HCT116 (cell line): Measurements from ENCODE around the gene TNIK. TPM values are rescaled to one million over a fixed set of nuclear protein-coding genes. Genes with fewer than 3 reads are reported as not detected.

Experiments
- ATAC-seq: fragments of 200-7000 bp; cut with Tn5 transposase; 2 replicates; pipeline ENCODE4 v1.9.1; 2020; ENCODE audit warnings: mild to moderate bottlenecking, moderate library complexity
- BruUV-seq: library from RNA; stranded (reverse); fragments of 400-500 nt; replicated peaks from 2 replicates; lab custom pipeline; 2021; lab: Mats Ljungman, UMichigan
- CTCF ChIA-PET: fragments of 300-600 bp; sonication (Branson Sonifier 250); formaldehyde crosslinking; loops from one replicate; lab custom pipeline; 2021; ENCODE audit warnings: antibody characterized with exemption; lab: Charles Lee
- POLR2A ChIA-PET: fragments of 300-600, 350-600 bp; sonication (Branson Sonifier 250); formaldehyde crosslinking; loops from one replicate; lab custom pipeline; 2021; ENCODE audit warnings: antibody characterized with exemption; lab: Charles Lee
- RAD21 ChIA-PET, 2 experiments: fragments of 300-600 bp; sonication (Branson Sonifier 250); formaldehyde crosslinking; loops; one replicate each; lab custom pipeline; 2023; ENCODE audit warnings: low total read pairs in 2 of 2; ENCODE audit not compliant: uncharacterized antibody in 2 of 2, unreplicated experiment in 2 of 2, low non-redundant PET in 1 of 2; lab: Charles Lee
- DNase-seq: peaks from one replicate; pipeline ENCODE4 v3.0.0-alpha.2; 2010; ENCODE audit warnings: low read depth, low spot score
- H2AFZ ChIP-seq: fragments of 200-600 bp; shearing (Covaris generic), sonication (generic); 2 replicates; pipeline ENCODE4 v1.6.1; 2017; ENCODE audit warnings: low read depth, mixed run types, mixed read lengths, antibody characterized with exemption, low read length; ENCODE audit not compliant: poor library complexity, severe bottlenecking
- H3K27ac ChIP-seq: 2 replicates; pipeline ENCODE4 v1.5.1; 2012; ENCODE audit warnings: low read depth, low read length
- H3K27me3 ChIP-seq: fragments of 200-600 bp; sonication (generic); 2 replicates; pipeline ENCODE4 v1.6.1; 2016; ENCODE audit warnings: mixed run types, low read length, mixed read lengths; ENCODE audit not compliant: insufficient read depth
- H3K36me3 ChIP-seq, 2 experiments: fragments of 200-500 bp in 1 of 2; fragments of 200-600 bp in 1 of 2; sonication (Bioruptor generic) in 1 of 2; sonication (generic) in 1 of 2; 2 replicates each; pipeline versions ENCODE4 v1.5.1 to v1.6.1; 2014 to 2016; ENCODE audit warnings: low read length in 2 of 2, inconsistent platforms in 1 of 2, mixed read lengths in 1 of 2, mixed run types in 1 of 2; ENCODE audit not compliant: insufficient read depth in 2 of 2, control insufficient read depth in 1 of 2
- H3K4me1 ChIP-seq, 2 experiments: fragments of 200-600 bp in 1 of 2; sonication (generic) in 1 of 2; 2 replicates each; pipeline versions ENCODE4 v1.5.1 to v1.6.1; 2012 to 2017; ENCODE audit warnings: low read length in 2 of 2, inconsistent platforms in 1 of 2, mild to moderate bottlenecking in 1 of 2, mixed read lengths in 1 of 2, mixed run types in 1 of 2, moderate library complexity in 1 of 2; ENCODE audit not compliant: insufficient read depth in 2 of 2, control insufficient read depth in 1 of 2
- H3K4me2 ChIP-seq: fragments of 200-600 bp; sonication (generic); 2 replicates; pipeline ENCODE4 v1.6.1; 2017; ENCODE audit warnings: mixed run types, low read length, mixed read lengths
- H3K4me3 ChIP-seq, 2 experiments: fragments of 200-600 bp in 1 of 2; sonication (generic) in 1 of 2; replicated peaks in 1 of 2; 2 replicates each; pipeline ENCODE4 v1.5.1; 2011 to 2016; ENCODE audit warnings: low read length in 2 of 2, control low read depth in 1 of 2, low read depth in 1 of 2, mild to moderate bottlenecking in 1 of 2, mixed read lengths in 1 of 2, mixed run types in 1 of 2
- H3K79me2 ChIP-seq: fragments of 200-600 bp; sonication (generic); 2 replicates; pipeline ENCODE4 v1.6.1; 2017; ENCODE audit warnings: mild to moderate bottlenecking, mixed run types, low read length, moderate library complexity, mixed read lengths; ENCODE audit not compliant: insufficient read depth
- H3K9ac ChIP-seq: fragments of 200-600 bp; sonication (generic); 2 replicates; pipeline ENCODE4 v1.6.1; 2016; ENCODE audit warnings: low read length, mixed read lengths
- H3K9me2 ChIP-seq: fragments of 200-600 bp; sonication (generic), shearing (Covaris generic); 2 replicates; pipeline ENCODE4 v1.6.1; 2017; ENCODE audit warnings: mixed run types, mild to moderate bottlenecking, moderate library complexity; ENCODE audit not compliant: insufficient read depth
- H3K9me3 ChIP-seq, 2 experiments: fragments of 200-500 bp in 1 of 2; fragments of 200-600 bp in 1 of 2; sonication (Bioruptor generic) in 1 of 2; sonication (generic) in 1 of 2; 2 replicates each; pipeline ENCODE4 v1.6.1; 2014 to 2017; ENCODE audit warnings: low read length in 2 of 2, mixed read lengths in 2 of 2, inconsistent platforms in 1 of 2, low read depth in 1 of 2, mild to moderate bottlenecking in 1 of 2, mixed run types in 1 of 2, moderate library complexity in 1 of 2; ENCODE audit not compliant: control insufficient read depth in 1 of 2, insufficient read depth in 1 of 2
- H4K20me1 ChIP-seq: fragments of 200-600 bp; sonication (generic), shearing (Covaris generic); 2 replicates; pipeline ENCODE4 v1.6.1; 2017; ENCODE audit warnings: mixed run types, mild to moderate bottlenecking, moderate library complexity; ENCODE audit not compliant: insufficient read depth
- CEBPB ChIP-seq: IDR thresholded peaks from 2 replicates; pipeline ENCODE4 v1.6.1; 2012; ENCODE audit warnings: low read depth
- EGR1 ChIP-seq: IDR thresholded peaks from 2 replicates; pipeline ENCODE4 v1.6.1; 2012; ENCODE audit warnings: low read depth
- ELF1 ChIP-seq: IDR thresholded peaks from 2 replicates; pipeline ENCODE4 v1.6.1; 2012; ENCODE audit warnings: low read depth, borderline replicate concordance
- EZH2phosphoT487 ChIP-seq: fragments of 200-600 bp; IDR thresholded peaks from 2 replicates; pipeline ENCODE4 v1.6.1; 2018; ENCODE audit warnings: antibody characterized with exemption, borderline replicate concordance
- JUND ChIP-seq: IDR thresholded peaks from 2 replicates; pipeline ENCODE4 v1.6.1; 2012
- SP1 ChIP-seq: IDR thresholded peaks from 2 replicates; pipeline ENCODE4 v1.6.1; 2012; ENCODE audit warnings: low read depth
- SRF ChIP-seq: IDR thresholded peaks from 2 replicates; pipeline ENCODE4 v1.6.1; 2012; ENCODE audit warnings: low read depth
- ZFX ChIP-seq: fragments of 450-650 bp; IDR thresholded peaks from 2 replicates; pipeline ENCODE4 v1.6.1; 2017
- intact Hi-C: fragments of 100-400 bp; cut with micrococcal nuclease; formaldehyde crosslinking; loops from 2 replicates; pipeline ENCODE4 v1.10.0; 2022
- total RNA-seq: library from RNA; stranded (reverse); gene quantifications from one replicate; pipeline ENCODE4 v1.2.1, GENCODE V29; 2021; ENCODE audit not compliant: unreplicated experiment
- TF ChIP-seq, protein P1 (sequence below), 3 experiments: fragments of 200-600 bp in 1 of 3; sonication (generic) in 1 of 3; IDR thresholded peaks in 2 of 3; conservative IDR thresholded peaks in 1 of 3; 2 replicates each; pipeline ENCODE4 v1.5.1; 2012 to 2017; ENCODE audit warnings: low read depth in 2 of 3, low read length in 2 of 3, antibody characterized with exemption in 1 of 3, borderline replicate concordance in 1 of 3, control low read depth in 1 of 3, mild to moderate bottlenecking in 1 of 3, mixed read lengths in 1 of 3, mixed run types in 1 of 3, moderate library complexity in 1 of 3; ENCODE audit not compliant: insufficient read depth in 1 of 3
- TF ChIP-seq, protein P2 (sequence below): IDR thresholded peaks from 2 replicates; pipeline ENCODE4 v1.6.1; 2012; ENCODE audit warnings: low read depth

The TNIK gene
- total RNA-seq, 1 experiment from 2014 or later = 24.1 TPM

DNA sequence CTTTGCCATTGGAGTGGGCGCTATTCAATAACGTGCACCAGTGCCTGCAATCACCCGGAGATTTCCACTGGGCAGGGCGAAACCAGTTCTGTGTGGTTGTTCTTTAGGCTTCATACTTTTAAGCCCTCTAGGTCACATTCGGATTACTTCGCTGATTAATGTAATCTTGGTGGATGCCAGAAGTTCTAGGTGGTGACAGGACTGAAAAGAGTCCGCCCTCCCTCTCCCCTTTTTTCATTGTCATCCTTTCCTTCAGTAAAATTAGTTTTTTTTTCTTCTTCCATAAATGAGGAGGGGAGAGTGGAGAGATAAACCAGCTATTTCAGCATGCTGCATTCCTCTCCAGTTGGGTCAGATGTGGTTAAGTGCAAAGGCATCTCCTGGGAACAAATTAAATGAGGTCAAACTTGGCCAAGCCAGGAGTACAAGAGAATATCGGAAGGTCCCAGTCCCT, 431.4 kb downstream of the TNIK start:
- Histone ChIP-seq H2AFZ (no peak overlapping the region), H3K4me1 (no peaks in the 10 kb centered on the region), H3K4me2 (no peak overlapping the region), H3K9me2 (no peaks in the 10 kb centered on the region), H4K20me1 (no peaks in the 10 kb centered on the region), H3K79me2 (no peaks in the 10 kb centered on the region), H3K27ac (no peak overlapping the region), H3K27me3 (no peaks in the 10 kb centered on the region), H3K9ac (no peak overlapping the region), H3K4me3 (no peak overlapping the region)
- CTCF ChIA-PET = no interaction called here
- POLR2A ChIA-PET = no interaction called here
- no peak for ATAC-seq
- intact Hi-C loops = no loop called here
- no TSS peak for BruUV-seq
- RAD21 ChIA-PET = no interaction called here
- TF ChIP-seq EGR1 (no peak), EZH2phosphoT487 (no peak), JUND (no peak), CEBPB (no peak), ZFX (no peak), SRF (no peak), SP1 (no peak), ELF1 (no peak)
- TF ChIP-seq, protein P1, sequence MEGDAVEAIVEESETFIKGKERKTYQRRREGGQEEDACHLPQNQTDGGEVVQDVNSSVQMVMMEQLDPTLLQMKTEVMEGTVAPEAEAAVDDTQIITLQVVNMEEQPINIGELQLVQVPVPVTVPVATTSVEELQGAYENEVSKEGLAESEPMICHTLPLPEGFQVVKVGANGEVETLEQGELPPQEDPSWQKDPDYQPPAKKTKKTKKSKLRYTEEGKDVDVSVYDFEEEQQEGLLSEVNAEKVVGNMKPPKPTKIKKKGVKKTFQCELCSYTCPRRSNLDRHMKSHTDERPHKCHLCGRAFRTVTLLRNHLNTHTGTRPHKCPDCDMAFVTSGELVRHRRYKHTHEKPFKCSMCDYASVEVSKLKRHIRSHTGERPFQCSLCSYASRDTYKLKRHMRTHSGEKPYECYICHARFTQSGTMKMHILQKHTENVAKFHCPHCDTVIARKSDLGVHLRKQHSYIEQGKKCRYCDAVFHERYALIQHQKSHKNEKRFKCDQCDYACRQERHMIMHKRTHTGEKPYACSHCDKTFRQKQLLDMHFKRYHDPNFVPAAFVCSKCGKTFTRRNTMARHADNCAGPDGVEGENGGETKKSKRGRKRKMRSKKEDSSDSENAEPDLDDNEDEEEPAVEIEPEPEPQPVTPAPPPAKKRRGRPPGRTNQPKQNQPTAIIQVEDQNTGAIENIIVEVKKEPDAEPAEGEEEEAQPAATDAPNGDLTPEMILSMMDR (IDR thresholded peaks at IDR 0.05 in 2 of 3, conservative IDR thresholded peaks at IDR 0.05 in 1 of 3; ENCODE audit: borderline replicate concordance in 1 of 3, insufficient read depth in 1 of 3, low read depth in 2 of 3, low read length in 2 of 3) = no peak
- TF ChIP-seq, protein P2, sequence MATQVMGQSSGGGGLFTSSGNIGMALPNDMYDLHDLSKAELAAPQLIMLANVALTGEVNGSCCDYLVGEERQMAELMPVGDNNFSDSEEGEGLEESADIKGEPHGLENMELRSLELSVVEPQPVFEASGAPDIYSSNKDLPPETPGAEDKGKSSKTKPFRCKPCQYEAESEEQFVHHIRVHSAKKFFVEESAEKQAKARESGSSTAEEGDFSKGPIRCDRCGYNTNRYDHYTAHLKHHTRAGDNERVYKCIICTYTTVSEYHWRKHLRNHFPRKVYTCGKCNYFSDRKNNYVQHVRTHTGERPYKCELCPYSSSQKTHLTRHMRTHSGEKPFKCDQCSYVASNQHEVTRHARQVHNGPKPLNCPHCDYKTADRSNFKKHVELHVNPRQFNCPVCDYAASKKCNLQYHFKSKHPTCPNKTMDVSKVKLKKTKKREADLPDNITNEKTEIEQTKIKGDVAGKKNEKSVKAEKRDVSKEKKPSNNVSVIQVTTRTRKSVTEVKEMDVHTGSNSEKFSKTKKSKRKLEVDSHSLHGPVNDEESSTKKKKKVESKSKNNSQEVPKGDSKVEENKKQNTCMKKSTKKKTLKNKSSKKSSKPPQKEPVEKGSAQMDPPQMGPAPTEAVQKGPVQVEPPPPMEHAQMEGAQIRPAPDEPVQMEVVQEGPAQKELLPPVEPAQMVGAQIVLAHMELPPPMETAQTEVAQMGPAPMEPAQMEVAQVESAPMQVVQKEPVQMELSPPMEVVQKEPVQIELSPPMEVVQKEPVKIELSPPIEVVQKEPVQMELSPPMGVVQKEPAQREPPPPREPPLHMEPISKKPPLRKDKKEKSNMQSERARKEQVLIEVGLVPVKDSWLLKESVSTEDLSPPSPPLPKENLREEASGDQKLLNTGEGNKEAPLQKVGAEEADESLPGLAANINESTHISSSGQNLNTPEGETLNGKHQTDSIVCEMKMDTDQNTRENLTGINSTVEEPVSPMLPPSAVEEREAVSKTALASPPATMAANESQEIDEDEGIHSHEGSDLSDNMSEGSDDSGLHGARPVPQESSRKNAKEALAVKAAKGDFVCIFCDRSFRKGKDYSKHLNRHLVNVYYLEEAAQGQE = no peak
- TF ChIP-seq, all 23 proteins: peak for 0
- Histone ChIP-seq H3K9me3 (no peaks in the 10 kb centered on the region), H3K36me3 (no peaks in the 10 kb centered on the region)
- no peak for DNase-seq
